Measurements from ENCODE around the gene ZNF143. TPM values are rescaled to one million over a fixed set of nuclear protein-coding genes. Genes with fewer than 3 reads are reported as not detected.

Gene ZNF143
- total and polyA plus RNA-seq, 2 of the 13 experiments (the other 11 are each of a cell fraction or from before 2014, with no cell fraction given): 22.4 to 35.6 TPM

DNA sequence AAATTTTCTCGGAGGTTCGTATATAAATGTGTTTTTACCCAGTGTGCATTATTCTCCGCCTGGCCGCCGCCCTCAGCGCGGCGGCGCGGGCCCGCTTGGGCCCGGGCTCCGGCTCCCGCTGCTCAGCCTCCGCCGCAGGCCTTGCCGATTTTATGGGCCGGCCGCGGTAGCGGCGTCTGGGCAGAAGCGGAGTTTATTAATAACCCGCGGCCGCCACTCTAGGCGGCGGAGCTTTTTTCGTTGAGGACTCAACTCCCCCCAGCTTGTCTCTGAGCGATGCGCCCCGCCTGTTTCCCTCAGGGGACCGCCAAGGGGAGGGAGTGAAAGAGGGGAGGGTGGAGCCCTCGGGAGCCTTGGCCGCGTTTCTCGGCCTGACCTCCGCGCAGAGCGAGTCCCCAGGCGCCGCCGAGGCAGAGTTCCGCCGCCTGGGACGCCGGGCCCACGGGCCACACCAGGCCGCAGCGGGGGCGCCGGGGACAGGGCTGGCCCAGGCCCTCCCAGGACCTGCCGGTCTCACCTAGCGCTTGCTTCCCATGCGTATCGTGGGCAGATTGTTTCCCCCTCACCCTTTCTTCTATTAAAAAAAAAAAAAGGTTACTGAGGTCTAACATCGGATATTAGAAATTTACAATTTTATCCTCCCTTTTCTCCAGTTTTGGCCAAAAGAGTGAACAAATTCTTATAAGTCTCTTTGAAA, 399 bp downstream of the ZNF143 start (continued):
- TF ChIP-seq TBP (CRISPR knock-in tag; IDR thresholded peaks at IDR 0.05) (no peak), ZNF17 (CRISPR knock-in tag; IDR thresholded peaks at IDR 0.05) (no peak), JUNB (CRISPR knock-in tag; IDR thresholded peaks at IDR 0.05; ENCODE audit: borderline replicate concordance) (no peak), ZNF530 (CRISPR knock-in tag; IDR thresholded peaks at IDR 0.05; ENCODE audit: low read depth) (no peak), MIXL1 (CRISPR knock-in tag; IDR thresholded peaks at IDR 0.05) (no peak), ZKSCAN1 (IDR thresholded peaks at IDR 0.05; ENCODE audit: low read length) (no peak), SRSF1 (optimal IDR thresholded peaks at IDR 0.05; ENCODE audit: low read depth, low read length) (peak; percentile 19), ZNF234 (CRISPR knock-in tag; conservative IDR thresholded peaks at IDR 0.05) (no peak), MYC (CRISPR knock-in tag; IDR thresholded peaks at IDR 0.05; ENCODE audit: borderline replicate concordance) (peak; percentile 47), NFIC (IDR thresholded peaks at IDR 0.05; ENCODE audit: low read length) (no peak; the same call in 1 of the 2 replicates)
- TF ChIP-seq, protein P1, sequence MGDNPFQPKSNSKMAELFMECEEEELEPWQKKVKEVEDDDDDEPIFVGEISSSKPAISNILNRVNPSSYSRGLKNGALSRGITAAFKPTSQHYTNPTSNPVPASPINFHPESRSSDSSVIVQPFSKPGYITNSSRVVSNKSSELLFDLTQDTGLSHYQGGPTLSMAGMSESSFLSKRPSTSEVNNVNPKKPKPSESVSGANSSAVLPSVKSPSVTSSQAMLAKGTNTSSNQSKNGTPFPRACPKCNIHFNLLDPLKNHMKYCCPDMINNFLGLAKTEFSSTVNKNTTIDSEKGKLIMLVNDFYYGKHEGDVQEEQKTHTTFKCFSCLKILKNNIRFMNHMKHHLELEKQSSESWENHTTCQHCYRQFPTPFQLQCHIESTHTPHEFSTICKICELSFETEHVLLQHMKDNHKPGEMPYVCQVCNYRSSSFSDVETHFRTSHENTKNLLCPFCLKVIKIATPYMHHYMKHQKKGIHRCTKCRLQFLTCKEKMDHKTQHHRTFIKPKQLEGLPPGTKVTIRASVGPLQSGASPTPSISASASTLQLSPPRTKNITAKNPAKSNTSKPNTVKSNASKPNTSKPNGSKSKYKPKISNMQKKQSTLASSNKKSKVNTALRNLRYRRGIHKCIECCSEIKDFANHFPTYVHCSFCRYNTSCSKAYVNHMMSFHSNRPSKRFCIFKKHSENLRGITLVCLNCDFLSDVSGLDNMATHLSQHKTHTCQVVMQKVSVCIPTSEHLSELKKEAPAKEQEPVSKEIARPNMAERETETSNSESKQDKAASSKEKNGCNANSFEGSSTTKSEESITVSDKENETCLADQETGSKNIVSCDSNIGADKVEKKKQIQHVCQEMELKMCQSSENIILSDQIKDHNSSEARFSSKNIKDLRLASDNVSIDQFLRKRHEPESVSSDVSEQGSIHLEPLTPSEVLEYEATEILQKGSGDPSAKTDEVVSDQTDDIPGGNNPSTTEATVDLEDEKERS (CRISPR knock-in tag; IDR thresholded peaks at IDR 0.05): no peak
- TF ChIP-seq, protein P2, sequence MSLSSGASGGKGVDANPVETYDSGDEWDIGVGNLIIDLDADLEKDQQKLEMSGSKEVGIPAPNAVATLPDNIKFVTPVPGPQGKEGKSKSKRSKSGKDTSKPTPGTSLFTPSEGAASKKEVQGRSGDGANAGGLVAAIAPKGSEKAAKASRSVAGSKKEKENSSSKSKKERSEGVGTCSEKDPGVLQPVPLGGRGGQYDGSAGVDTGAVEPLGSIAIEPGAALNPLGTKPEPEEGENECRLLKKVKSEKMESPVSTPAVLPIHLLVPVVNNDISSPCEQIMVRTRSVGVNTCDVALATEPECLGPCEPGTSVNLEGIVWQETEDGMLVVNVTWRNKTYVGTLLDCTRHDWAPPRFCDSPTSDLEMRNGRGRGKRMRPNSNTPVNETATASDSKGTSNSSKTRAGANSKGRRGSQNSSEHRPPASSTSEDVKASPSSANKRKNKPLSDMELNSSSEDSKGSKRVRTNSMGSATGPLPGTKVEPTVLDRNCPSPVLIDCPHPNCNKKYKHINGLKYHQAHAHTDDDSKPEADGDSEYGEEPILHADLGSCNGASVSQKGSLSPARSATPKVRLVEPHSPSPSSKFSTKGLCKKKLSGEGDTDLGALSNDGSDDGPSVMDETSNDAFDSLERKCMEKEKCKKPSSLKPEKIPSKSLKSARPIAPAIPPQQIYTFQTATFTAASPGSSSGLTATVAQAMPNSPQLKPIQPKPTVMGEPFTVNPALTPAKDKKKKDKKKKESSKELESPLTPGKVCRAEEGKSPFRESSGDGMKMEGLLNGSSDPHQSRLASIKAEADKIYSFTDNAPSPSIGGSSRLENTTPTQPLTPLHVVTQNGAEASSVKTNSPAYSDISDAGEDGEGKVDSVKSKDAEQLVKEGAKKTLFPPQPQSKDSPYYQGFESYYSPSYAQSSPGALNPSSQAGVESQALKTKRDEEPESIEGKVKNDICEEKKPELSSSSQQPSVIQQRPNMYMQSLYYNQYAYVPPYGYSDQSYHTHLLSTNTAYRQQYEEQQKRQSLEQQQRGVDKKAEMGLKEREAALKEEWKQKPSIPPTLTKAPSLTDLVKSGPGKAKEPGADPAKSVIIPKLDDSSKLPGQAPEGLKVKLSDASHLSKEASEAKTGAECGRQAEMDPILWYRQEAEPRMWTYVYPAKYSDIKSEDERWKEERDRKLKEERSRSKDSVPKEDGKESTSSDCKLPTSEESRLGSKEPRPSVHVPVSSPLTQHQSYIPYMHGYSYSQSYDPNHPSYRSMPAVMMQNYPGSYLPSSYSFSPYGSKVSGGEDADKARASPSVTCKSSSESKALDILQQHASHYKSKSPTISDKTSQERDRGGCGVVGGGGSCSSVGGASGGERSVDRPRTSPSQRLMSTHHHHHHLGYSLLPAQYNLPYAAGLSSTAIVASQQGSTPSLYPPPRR (CRISPR knock-in tag; IDR thresholded peaks at IDR 0.05; ENCODE audit: borderline replicate concordance): peak; percentile 21; the same call in 1 of the 2 replicates
- TF ChIP-seq, protein P3, sequence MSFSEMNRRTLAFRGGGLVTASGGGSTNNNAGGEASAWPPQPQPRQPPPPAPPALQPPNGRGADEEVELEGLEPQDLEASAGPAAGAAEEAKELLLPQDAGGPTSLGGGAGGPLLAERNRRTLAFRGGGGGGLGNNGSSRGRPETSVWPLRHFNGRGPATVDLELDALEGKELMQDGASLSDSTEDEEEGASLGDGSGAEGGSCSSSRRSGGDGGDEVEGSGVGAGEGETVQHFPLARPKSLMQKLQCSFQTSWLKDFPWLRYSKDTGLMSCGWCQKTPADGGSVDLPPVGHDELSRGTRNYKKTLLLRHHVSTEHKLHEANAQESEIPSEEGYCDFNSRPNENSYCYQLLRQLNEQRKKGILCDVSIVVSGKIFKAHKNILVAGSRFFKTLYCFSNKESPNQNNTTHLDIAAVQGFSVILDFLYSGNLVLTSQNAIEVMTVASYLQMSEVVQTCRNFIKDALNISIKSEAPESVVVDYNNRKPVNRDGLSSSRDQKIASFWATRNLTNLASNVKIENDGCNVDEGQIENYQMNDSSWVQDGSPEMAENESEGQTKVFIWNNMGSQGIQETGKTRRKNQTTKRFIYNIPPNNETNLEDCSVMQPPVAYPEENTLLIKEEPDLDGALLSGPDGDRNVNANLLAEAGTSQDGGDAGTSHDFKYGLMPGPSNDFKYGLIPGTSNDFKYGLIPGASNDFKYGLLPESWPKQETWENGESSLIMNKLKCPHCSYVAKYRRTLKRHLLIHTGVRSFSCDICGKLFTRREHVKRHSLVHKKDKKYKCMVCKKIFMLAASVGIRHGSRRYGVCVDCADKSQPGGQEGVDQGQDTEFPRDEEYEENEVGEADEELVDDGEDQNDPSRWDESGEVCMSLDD (CRISPR knock-in tag; IDR thresholded peaks at IDR 0.05; ENCODE audit: borderline replicate concordance): no peak
- TF ChIP-seq, protein P4, sequence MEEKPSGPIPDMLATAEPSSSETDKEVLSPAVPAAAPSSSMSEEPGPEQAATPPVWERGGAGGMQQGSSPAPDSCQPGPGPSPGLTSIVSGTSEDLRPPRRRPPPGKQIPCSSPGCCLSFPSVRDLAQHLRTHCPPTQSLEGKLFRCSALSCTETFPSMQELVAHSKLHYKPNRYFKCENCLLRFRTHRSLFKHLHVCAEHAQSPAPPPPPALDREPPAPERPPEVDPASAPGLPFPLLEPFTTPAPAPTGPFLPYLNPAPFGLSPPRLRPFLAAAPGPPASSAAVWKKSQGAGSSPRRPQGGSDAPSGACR (CRISPR knock-in tag; IDR thresholded peaks at IDR 0.05): no peak
